Natural killer cell (primary cell): ENCODE data around the gene MBL2. TPM values are rescaled to one million over a fixed set of nuclear protein-coding genes. Genes with fewer than 3 reads are reported as not detected.
A peak's percentile ranks its signal among the peaks of the same experiment; 100 is the strongest.

Experiments
- ATAC-seq, 3 donors: fragments of 150-1000 bp in 2 of 3; fragments of 200-7000 bp in 1 of 3; cut with Tn5 transposase; 1 replicate in 1 of 3; 2 replicates in 2 of 3; pipeline ENCODE4 v1.10.0; 2021; ENCODE audit warnings: mild to moderate bottlenecking in 2 of 3, moderate library complexity in 2 of 3
- DNase-seq, 2 donors: peaks; one replicate each; pipeline versions ENCODE4 v3.0.0 to v3.0.0-alpha.2; 2013 to 2021; ENCODE audit warnings: mixed read lengths in 1 of 2
- H3K27ac ChIP-seq: one replicate; pipeline ENCODE4 v1.5.1; 2013; ENCODE audit warnings: mild to moderate bottlenecking, low read length
- H3K27me3 ChIP-seq: one replicate; pipeline ENCODE4 v1.6.1; 2013; ENCODE audit warnings: low read length; ENCODE audit not compliant: control insufficient read depth, insufficient read depth
- H3K36me3 ChIP-seq: one replicate; pipeline ENCODE4 v1.6.1; 2013; ENCODE audit warnings: low read length; ENCODE audit not compliant: control insufficient read depth, insufficient read depth
- H3K4me1 ChIP-seq: one replicate; pipeline ENCODE4 v1.6.1; 2013; ENCODE audit warnings: low read length; ENCODE audit not compliant: control insufficient read depth, insufficient read depth
- H3K4me3 ChIP-seq: one replicate; pipeline ENCODE4 v1.5.1; 2013; ENCODE audit warnings: low read length
- H3K9me3 ChIP-seq: one replicate; pipeline ENCODE4 v1.6.1; 2013; ENCODE audit warnings: low read length; ENCODE audit not compliant: control insufficient read depth, insufficient read depth
- H3K27ac Mint-ChIP-seq, 2 donors: one replicate each; pipeline ENCODE4 v1.8.0; 2022; ENCODE audit warnings: mild to moderate bottlenecking in 2 of 2, mixed read lengths in 2 of 2, moderate library complexity in 1 of 2
- H3K27me3 Mint-ChIP-seq, 2 donors: one replicate each; pipeline ENCODE4 v1.8.0; 2022; ENCODE audit warnings: low read depth in 2 of 2, mixed read lengths in 2 of 2
- H3K36me3 Mint-ChIP-seq: one replicate; pipeline ENCODE4 v1.8.0; 2022; ENCODE audit warnings: mixed read lengths
- H3K4me1 Mint-ChIP-seq, 2 donors: one replicate each; pipeline ENCODE4 v1.8.0; 2022; ENCODE audit warnings: mixed read lengths in 2 of 2
- H3K4me3 Mint-ChIP-seq: one replicate; pipeline ENCODE4 v1.8.0; 2022; ENCODE audit warnings: mild to moderate bottlenecking, moderate library complexity, mixed read lengths
- H3K9me3 Mint-ChIP-seq, 2 donors: one replicate each; pipeline ENCODE4 v1.8.0; 2022; ENCODE audit warnings: mixed read lengths in 2 of 2
- CTCF ChIP-seq: fragments of 200-600 bp; IDR thresholded peaks from one replicate; pipeline ENCODE4 v1.8.0; 2022; ENCODE audit warnings: antibody characterized with exemption
- WGBS: methylation state at CpG from one replicate; pipeline ENCODE4 v1.1.7; 2013; ENCODE audit warnings: missing lambda C conversion rate; ENCODE audit not compliant: insufficient coverage; 5-methylcytosine and 5-hydroxymethylcytosine counted together
- intact Hi-C: fragments of 100-400 bp; cut with micrococcal nuclease; formaldehyde crosslinking; loops from one replicate; pipeline ENCODE4 v1.14.2; 2022
- total RNA-seq, 4 donors: library from RNA; stranded (reverse); fragments of 120-200 nt in 1 of 4; gene quantifications; one replicate each; pipeline versions ENCODE4 v1.2.3 to v1.2.4, GENCODE V29; 2013 to 2022

Gene MBL2
- total RNA-seq: not detected
- total RNA-seq (2013): not detected

DNA sequence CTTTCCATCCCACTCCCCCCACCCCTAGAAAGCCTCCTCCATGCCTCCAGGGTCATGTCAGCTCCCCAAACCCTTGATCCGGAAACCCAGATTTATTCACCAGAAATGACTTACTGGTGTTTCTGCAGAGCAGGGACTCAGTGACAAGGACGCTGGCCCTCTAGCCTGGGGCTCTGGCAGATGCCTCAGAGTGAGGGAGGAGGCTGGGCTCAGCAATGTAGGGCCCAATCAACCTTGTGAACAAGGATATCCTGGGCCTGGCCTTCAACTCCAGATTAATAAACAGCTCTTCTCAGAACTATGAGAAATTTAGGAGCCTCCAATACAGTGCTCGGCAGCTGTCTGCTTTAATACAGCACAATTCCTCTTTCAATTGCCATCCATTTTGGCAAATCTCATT lies at the start of gene MBL2:
Gene MBL2, minus strand, starts transcription at position 162 of the 400 bp plus-strand sequence. CDS start 1,149 bp downstream, outside the sequence.
- Histone ChIP-seq H3K9me3 (no peaks in the 10 kb centered on the region), H3K4me1 (no peaks in the 10 kb centered on the region), H3K27ac (no peak within 1 kb of the TSS), H3K36me3 (no peaks in the 10 kb centered on the region), H3K27me3 (no peaks in the 10 kb centered on the region), H3K4me3 (no peak within 1 kb of the TSS)
- Mint-ChIP-seq H3K36me3 (no peaks in the 10 kb centered on the region), H3K9me3 (no peaks in the 10 kb centered on the region), H3K4me3 (no peak within 1 kb of the TSS), H3K27ac (no peak within 1 kb of the TSS), H3K27me3 (no peaks in the 10 kb centered on the region), H3K4me1 (no peaks in the 10 kb centered on the region)
- 83% methylated on average over 3 of the region's 3 CpGs for WGBS
- TF ChIP-seq CTCF: no peak
- ATAC-seq (no peak), DNase-seq (no peak)
- intact Hi-C loops: no loop called here

DNA sequence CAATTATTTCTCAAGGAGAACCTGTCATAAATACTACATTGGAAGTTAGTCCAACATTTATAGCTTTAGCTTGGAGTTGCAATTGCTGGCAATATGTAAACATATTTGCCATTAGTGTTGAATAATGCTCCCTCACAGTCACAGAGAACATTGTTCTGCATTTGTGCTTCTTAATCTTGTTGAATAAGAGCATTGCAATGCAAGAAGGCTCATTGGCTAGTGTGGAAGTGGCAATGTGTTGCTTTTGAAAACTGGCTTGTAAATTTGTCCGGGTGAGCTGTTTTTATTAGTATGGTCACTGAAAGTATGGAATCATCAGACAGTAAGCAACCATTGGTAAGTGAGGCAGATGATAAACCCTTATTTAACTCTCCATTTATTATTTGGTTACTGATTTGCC lies 47.7 kb upstream of the MBL2 start:
- H3K27me3 Mint-ChIP-seq: no peaks in the 10 kb centered on the region
- no peak for TF ChIP-seq CTCF
- no peaks in the 10 kb centered on the region for H3K27me3 ChIP-seq
- no peak overlapping the region for H3K27ac Mint-ChIP-seq
- no peak overlapping the region for H3K4me3 ChIP-seq
- peaks cover 0 to 8% of the 10 kb centered on the region in 2 donors for H3K9me3 Mint-ChIP-seq
- H3K27ac ChIP-seq: no peak overlapping the region
- no peak overlapping the region for H3K4me3 Mint-ChIP-seq
- WGBS: 91% methylated on average over 1 of the region's 1 CpG
- H3K4me1 Mint-ChIP-seq: no peaks in the 10 kb centered on the region
- intact Hi-C loops: no loop called here
- ATAC-seq (no peak), DNase-seq (no peak)
- no peaks in the 10 kb centered on the region for H3K9me3 ChIP-seq
- no peaks in the 10 kb centered on the region for H3K36me3 ChIP-seq
- H3K4me1 ChIP-seq: no peaks in the 10 kb centered on the region
- no peaks in the 10 kb centered on the region for H3K36me3 Mint-ChIP-seq

DNA sequence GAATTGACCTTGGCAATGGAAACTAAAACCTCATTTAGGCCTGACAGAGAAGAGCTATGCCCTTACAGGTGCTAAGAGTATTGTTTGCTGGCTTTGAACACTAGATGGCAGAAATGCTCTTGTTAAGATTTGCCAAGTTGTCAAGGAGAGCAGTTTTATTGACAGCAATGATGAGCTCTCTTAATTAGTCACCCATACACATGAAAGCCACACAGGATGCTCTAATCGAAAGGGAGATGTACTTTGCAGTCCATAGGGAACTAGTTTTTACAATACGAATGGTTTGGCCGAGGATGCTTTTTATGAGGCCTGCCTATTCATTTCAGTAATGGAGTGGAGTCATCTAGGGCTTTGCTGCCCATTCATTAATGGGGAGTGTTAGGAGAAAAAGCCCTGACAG lies 45.4 kb upstream of the MBL2 start:
- Histone ChIP-seq H3K4me3 (no peak overlapping the region), H3K27ac (no peak overlapping the region), H3K36me3 (no peaks in the 10 kb centered on the region), H3K27me3 (no peaks in the 10 kb centered on the region), H3K9me3 (no peaks in the 10 kb centered on the region), H3K4me1 (no peaks in the 10 kb centered on the region)
- WGBS: 42% methylated on average over 3 of the region's 3 CpGs
- TF ChIP-seq CTCF: no peak
- H3K4me3 Mint-ChIP-seq: no peak overlapping the region
- no peaks in the 10 kb centered on the region for H3K36me3 Mint-ChIP-seq
- DNase-seq (peak in 1 of 2 donors; percentile 2), ATAC-seq (no peak)
- no peak overlapping the region for H3K27ac Mint-ChIP-seq
- intact Hi-C loops: no loop called here
- no peaks in the 10 kb centered on the region for H3K27me3 Mint-ChIP-seq
- no peaks in the 10 kb centered on the region for H3K4me1 Mint-ChIP-seq
- H3K9me3 Mint-ChIP-seq: peaks cover 0 to 8% of the 10 kb centered on the region in 2 donors

DNA sequence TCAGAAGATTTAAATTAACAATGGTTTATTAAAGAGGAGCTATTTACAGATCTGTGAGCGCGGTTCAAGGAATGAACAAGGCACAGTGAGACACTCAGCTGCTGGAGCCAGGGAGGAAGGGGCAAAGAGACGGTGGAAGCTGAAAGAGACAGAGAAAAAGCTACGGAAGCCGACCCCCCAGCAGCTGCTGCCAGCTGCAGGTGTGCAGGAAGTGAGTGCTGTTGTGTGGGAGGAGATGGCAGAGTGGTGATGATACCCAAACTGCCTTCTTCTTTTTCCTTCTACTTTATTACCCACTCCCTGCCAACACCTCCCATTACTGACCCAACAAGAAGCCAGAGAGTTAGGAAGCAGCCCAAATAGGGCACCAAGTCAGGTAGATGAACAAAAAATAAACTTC lies 41.9 kb upstream of the MBL2 start:
- no peak overlapping the region for H3K27ac Mint-ChIP-seq
- no peaks in the 10 kb centered on the region for H3K4me1 Mint-ChIP-seq
- no peaks in the 10 kb centered on the region for H3K4me1 ChIP-seq
- TF ChIP-seq CTCF: no peak
- H3K4me3 ChIP-seq: no peak overlapping the region
- no peaks in the 10 kb centered on the region for H3K27me3 Mint-ChIP-seq
- no peaks in the 10 kb centered on the region for H3K36me3 Mint-ChIP-seq
- H3K4me3 Mint-ChIP-seq: no peak overlapping the region
- no peak for DNase-seq
- WGBS: 10% methylated on average over 5 of the region's 5 CpGs
- intact Hi-C loops: no loop called here
- no peaks in the 10 kb centered on the region for H3K36me3 ChIP-seq
- H3K27ac ChIP-seq: no peak overlapping the region
- H3K27me3 ChIP-seq: no peaks in the 10 kb centered on the region
- no peaks in the 10 kb centered on the region for H3K9me3 Mint-ChIP-seq
- H3K9me3 ChIP-seq: no peaks in the 10 kb centered on the region
- ATAC-seq: no peak
